Endothelial cell of umbilical vein (primary cell): ENCODE results near the gene HOXB2. TPM values are rescaled to one million over a fixed set of nuclear protein-coding genes. Genes with fewer than 3 reads are reported as not detected.

Experiments used
- BruUV-seq: library from RNA; stranded (reverse); fragments of 400-500 nt; replicated peaks from 2 replicates; lab custom pipeline; 2021; lab: Mats Ljungman, UMichigan
- CTCF ChIA-PET: fragments of 300-600, 350-600 bp; sonication (Branson Sonifier 250); formaldehyde crosslinking; loops from one replicate; lab custom pipeline; 2021; ENCODE audit warnings: antibody characterized with exemption, inconsistent platforms; lab: Charles Lee
- POLR2A ChIA-PET: fragments of 300-600, 350-600 bp; sonication (Branson Sonifier 250); formaldehyde crosslinking; loops from one replicate; lab custom pipeline; 2021; ENCODE audit warnings: antibody characterized with exemption, inconsistent platforms; lab: Charles Lee
- DNase-seq: peaks from one replicate; pipeline ENCODE4 v3.0.0-alpha.2; 2011; ENCODE audit warnings: low read depth, low spot score
- FAIRE-seq: peaks from 2 replicates; lab custom pipeline; 2011; peaks lifted over from hg19 to GRCh38; lab: Jason Lieb, UNC
- H2AFZ ChIP-seq: 2 replicates; pipeline ENCODE4 v1.6.0; 2012; ENCODE audit warnings: low read depth, low read length, control low read depth, inconsistent platforms
- H3K27ac ChIP-seq: 2 replicates; pipeline ENCODE4 v1.5.1; 2011; ENCODE audit warnings: low read depth, mild to moderate bottlenecking, control low read depth, low read length, moderate library complexity; ENCODE audit not compliant: insufficient read depth
- H3K27me3 ChIP-seq, 2 experiments: 2 replicates each; pipeline versions ENCODE4 v1.6.0 to v1.6.1; 2011; ENCODE audit warnings: low read length in 2 of 2, mixed read lengths in 1 of 2; ENCODE audit not compliant: control insufficient read depth in 2 of 2, insufficient read depth in 2 of 2
- H3K36me3 ChIP-seq, 2 experiments: 2 replicates in 1 of 2; 3 replicates in 1 of 2; pipeline ENCODE4 v1.5.1; 2011; ENCODE audit warnings: low read length in 2 of 2, mild to moderate bottlenecking in 1 of 2, moderate library complexity in 1 of 2; ENCODE audit not compliant: control insufficient read depth in 2 of 2, insufficient read depth in 2 of 2; ENCODE audit errors: extremely low read depth in 1 of 2
- H3K4me1 ChIP-seq: 3 replicates; pipeline ENCODE4 v1.5.1; 2011; ENCODE audit warnings: mild to moderate bottlenecking, low read length; ENCODE audit not compliant: control insufficient read depth, insufficient read depth; ENCODE audit errors: extremely low read depth
- H3K4me2 ChIP-seq: 2 replicates; pipeline ENCODE4 v1.6.1; 2011; ENCODE audit warnings: low read length, control low read depth, mixed read lengths; ENCODE audit not compliant: insufficient read depth
- H3K4me3 ChIP-seq, 3 experiments: fragments of 200-600 bp in 1 of 3; sonication (generic), shearing (Covaris generic) in 1 of 3; replicated peaks in 1 of 3; 2 replicates each; pipeline ENCODE4 v1.5.1; 2011 to 2016; ENCODE audit warnings: control low read depth in 3 of 3, low read length in 3 of 3, mild to moderate bottlenecking in 2 of 3, inconsistent platforms in 1 of 3, low read depth in 1 of 3, moderate library complexity in 1 of 3; ENCODE audit not compliant: insufficient read depth in 1 of 3
- H3K79me2 ChIP-seq: 2 replicates; pipeline ENCODE4 v1.6.0; 2012; ENCODE audit warnings: low read length, inconsistent platforms; ENCODE audit not compliant: control insufficient read depth, insufficient read depth
- H3K9ac ChIP-seq: replicated peaks from 2 replicates; pipeline ENCODE3; 2011; ENCODE audit warnings: low read length, control low read depth; ENCODE audit not compliant: insufficient read depth; ENCODE audit errors: extremely low read depth
- H3K9me1 ChIP-seq: replicated peaks from 3 replicates; pipeline ENCODE4 v1.6.0; 2011; ENCODE audit warnings: mild to moderate bottlenecking, low read length; ENCODE audit not compliant: control insufficient read depth, insufficient read depth; ENCODE audit errors: extremely low read depth
- H3K9me3 ChIP-seq: replicated peaks from 2 replicates; pipeline ENCODE4 v1.5.1; 2012; ENCODE audit warnings: low read length, inconsistent platforms; ENCODE audit not compliant: control insufficient read depth, insufficient read depth
- H4K20me1 ChIP-seq: replicated peaks from 2 replicates; pipeline ENCODE3; 2011; ENCODE audit warnings: mild to moderate bottlenecking, low read length; ENCODE audit not compliant: control insufficient read depth, insufficient read depth; ENCODE audit errors: extremely low read depth
- EZH2 ChIP-seq: IDR thresholded peaks from 2 replicates; pipeline ENCODE4 v1.6.1; 2012; ENCODE audit warnings: borderline replicate concordance, low read depth, mild to moderate bottlenecking, moderate library complexity, low read length, inconsistent platforms; ENCODE audit not compliant: severe bottlenecking
- FOS ChIP-seq: IDR thresholded peaks from 2 replicates; pipeline ENCODE4 v1.6.1; 2011; ENCODE audit warnings: mild to moderate bottlenecking, low read length, moderate library complexity, borderline replicate concordance; ENCODE audit not compliant: insufficient read depth
- GATA2 ChIP-seq: IDR thresholded peaks from 2 replicates; pipeline ENCODE4 v1.7.0; 2011; ENCODE audit warnings: low read depth, mild to moderate bottlenecking, moderate library complexity, mixed read lengths, low read length; ENCODE audit not compliant: insufficient read length, insufficient read depth
- JUN ChIP-seq: IDR thresholded peaks from 2 replicates; pipeline ENCODE4 v1.6.1; 2011; ENCODE audit warnings: borderline replicate concordance, low read depth; ENCODE audit not compliant: insufficient read length, insufficient read depth
- MAX ChIP-seq: IDR thresholded peaks from 2 replicates; pipeline ENCODE4 v1.6.1; 2011; ENCODE audit not compliant: insufficient read depth, insufficient read length
- MYC ChIP-seq: IDR thresholded peaks from one replicate; pipeline ENCODE4 v1.6.1; 2011; ENCODE audit warnings: mild to moderate bottlenecking, low read depth, low read length
- POLR2A ChIP-seq: IDR thresholded peaks from 2 replicates; pipeline ENCODE4 v1.6.1; 2012; ENCODE audit warnings: low read depth, mild to moderate bottlenecking, control low read depth, low read length
- POLR2AphosphoS5 ChIP-seq: IDR thresholded peaks from 2 replicates; pipeline ENCODE4 v1.6.1; 2012; ENCODE audit warnings: low read depth, mild to moderate bottlenecking, control low read depth, low read length, moderate library complexity; ENCODE audit not compliant: insufficient read depth
- dilution Hi-C: fragments of 300-500 bp; cut with MboI; formaldehyde crosslinking; loops from one replicate; pipeline ENCODE4 v1.15.0; 2019; ENCODE audit warnings: low sequenced_read_pairs; ENCODE audit not compliant: extremely low pct_ligation_motif_present
- intact Hi-C: fragments of 100-400 bp; cut with micrococcal nuclease; formaldehyde crosslinking; loops from one replicate; pipeline ENCODE4 v1.10.0; 2022
- polyA plus RNA-seq, 4 experiments: library from polyadenylated mRNA; depleted of rRNA in 3 of 4; stranded (reverse) in 3 of 4; unstranded in 1 of 4; fragments of >200 nt; gene quantifications; 2 replicates each; pipeline versions ENCODE4 v1.2.1 to v1.2.3, GENCODE V29; 2011 to 2012; ENCODE audit warnings: missing spikeins in 1 of 4
- total RNA-seq: library from RNA; stranded (reverse); gene quantifications from 2 replicates; pipeline ENCODE4 v1.2.3, GENCODE V29; 2021
- TF ChIP-seq, protein P1 (sequence below), 2 donors: IDR thresholded peaks; 1 replicate in 1 of 2; 2 replicates in 1 of 2; pipeline ENCODE4 v1.5.1; 2011; ENCODE audit warnings: low read length in 2 of 2, mild to moderate bottlenecking in 2 of 2, moderate library complexity in 2 of 2, control low read depth in 1 of 2, inconsistent platforms in 1 of 2, low read depth in 1 of 2; ENCODE audit not compliant: insufficient read depth in 1 of 2; ENCODE audit errors: extremely low read depth in 1 of 2

Gene HOXB2
- total and polyA plus RNA-seq, 2 donors (not counting 3 experiments of a cell fraction or from before 2014, with no cell fraction given): 14.1 to 23.3 TPM

- H3K4me2 ChIP-seq: no peak overlapping the region
- DNase-seq (no peak), FAIRE-seq (no peak)
- H3K9ac ChIP-seq: no peak overlapping the region
- POLR2A ChIA-PET: no interaction called here
- H4K20me1 ChIP-seq: no peaks in the 10 kb centered on the region
- dilution Hi-C loops: no loop called here
- H3K9me1 ChIP-seq: no peaks in the 10 kb centered on the region
- H3K27me3 ChIP-seq: no peaks in the 10 kb centered on the region
- TF ChIP-seq, protein P1, sequence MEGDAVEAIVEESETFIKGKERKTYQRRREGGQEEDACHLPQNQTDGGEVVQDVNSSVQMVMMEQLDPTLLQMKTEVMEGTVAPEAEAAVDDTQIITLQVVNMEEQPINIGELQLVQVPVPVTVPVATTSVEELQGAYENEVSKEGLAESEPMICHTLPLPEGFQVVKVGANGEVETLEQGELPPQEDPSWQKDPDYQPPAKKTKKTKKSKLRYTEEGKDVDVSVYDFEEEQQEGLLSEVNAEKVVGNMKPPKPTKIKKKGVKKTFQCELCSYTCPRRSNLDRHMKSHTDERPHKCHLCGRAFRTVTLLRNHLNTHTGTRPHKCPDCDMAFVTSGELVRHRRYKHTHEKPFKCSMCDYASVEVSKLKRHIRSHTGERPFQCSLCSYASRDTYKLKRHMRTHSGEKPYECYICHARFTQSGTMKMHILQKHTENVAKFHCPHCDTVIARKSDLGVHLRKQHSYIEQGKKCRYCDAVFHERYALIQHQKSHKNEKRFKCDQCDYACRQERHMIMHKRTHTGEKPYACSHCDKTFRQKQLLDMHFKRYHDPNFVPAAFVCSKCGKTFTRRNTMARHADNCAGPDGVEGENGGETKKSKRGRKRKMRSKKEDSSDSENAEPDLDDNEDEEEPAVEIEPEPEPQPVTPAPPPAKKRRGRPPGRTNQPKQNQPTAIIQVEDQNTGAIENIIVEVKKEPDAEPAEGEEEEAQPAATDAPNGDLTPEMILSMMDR (IDR thresholded peaks at IDR 0.05; ENCODE audit: extremely low read depth in 1 of 2, insufficient read depth in 1 of 2, low read depth in 1 of 2, low read length in 2 of 2): no peak
- no peak for TF ChIP-seq POLR2AphosphoS5
- TF ChIP-seq JUN: no peak
- no peak for TF ChIP-seq MAX
- no peak for TF ChIP-seq POLR2A
- TF ChIP-seq EZH2: no peak
- no peak for TF ChIP-seq GATA2
- TF ChIP-seq FOS: no peak
- TF ChIP-seq MYC: no peak
- H3K27ac ChIP-seq: no peak overlapping the region
- peaks cover 66% of the 10 kb centered on the region for H3K79me2 ChIP-seq
- H2AFZ ChIP-seq: no peak overlapping the region
- CTCF ChIA-PET: interaction anchor here (0.8 to 1.4 kb wide), 4 partner anchors 8 to 13 kb away, joined by 3 to 4 read pairs (median 3); no protein-coding TSS in a partner anchor
- intact Hi-C loops: no loop called here
- H3K36me3 ChIP-seq: peaks cover 0 to 5% of the 10 kb centered on the region in 2 experiments
- no peaks in the 10 kb centered on the region for H3K9me3 ChIP-seq
- peaks cover 38% of the 10 kb centered on the region for H3K4me1 ChIP-seq
- H3K4me3 ChIP-seq: no peak overlapping the region
- BruUV-seq: no TSS peak
Measured at GRCh38 chr17:48559840-48560817, 15.2 kb upstream of the HOXB2 start.
